Natural killer cell treated with Interleukin-12 subunit alpha and Interleukin-12 subunit beta and Interleukin-15 and Interleukin-18, amount 100 ng/mL, for 72 hours (primary cell): ENCODE measurements around the gene TTYH1. TPM values are rescaled to one million over a fixed set of nuclear protein-coding genes. Genes with fewer than 3 reads are reported as not detected.
"Not testable (repeated sequence)": the region's sequence is repeated elsewhere in the genome, so short reads cannot be mapped to it uniquely, and the experiment has no call there.

Experiments used
- ATAC-seq, 2 donors: fragments of 150-1000 bp; cut with Tn5 transposase in 1 of 2; sonication (Bioruptor Pico), chemical (Tn5 transposase) in 1 of 2; 2 replicates each; pipeline ENCODE4 v1.10.0; 2021
- DNase-seq: peaks from one replicate; pipeline ENCODE4 v3.0.0; 2022; ENCODE audit warnings: low spot score
- H3K27ac Mint-ChIP-seq, 2 donors: 1 replicate in 1 of 2; 2 replicates in 1 of 2; pipeline ENCODE4 v1.8.0; 2022; ENCODE audit warnings: mixed read lengths in 2 of 2, mild to moderate bottlenecking in 1 of 2, moderate library complexity in 1 of 2
- H3K27me3 Mint-ChIP-seq, 2 donors: 1 replicate in 1 of 2; 2 replicates in 1 of 2; pipeline ENCODE4 v1.8.0; 2022; ENCODE audit warnings: mixed read lengths in 2 of 2
- H3K36me3 Mint-ChIP-seq: one replicate; pipeline ENCODE4 v1.8.0; 2022; ENCODE audit warnings: mixed read lengths
- H3K4me1 Mint-ChIP-seq, 2 donors: 1 replicate in 1 of 2; 2 replicates in 1 of 2; pipeline ENCODE4 v1.8.0; 2022; ENCODE audit warnings: low read depth in 2 of 2, mixed read lengths in 2 of 2, mild to moderate bottlenecking in 1 of 2
- H3K4me3 Mint-ChIP-seq: one replicate; pipeline ENCODE4 v1.8.0; 2022; ENCODE audit warnings: mixed read lengths
- H3K9me3 Mint-ChIP-seq: 2 replicates; pipeline ENCODE4 v1.8.0; 2022; ENCODE audit warnings: mixed read lengths
- total RNA-seq, 2 donors: library from RNA; stranded (reverse); gene quantifications; one replicate each; pipeline ENCODE4 v1.2.3, GENCODE V29; 2022

Gene TTYH1
- total RNA-seq, 2 donors from 2014 or later, result 0.31 to 0.73 TPM

DNA sequence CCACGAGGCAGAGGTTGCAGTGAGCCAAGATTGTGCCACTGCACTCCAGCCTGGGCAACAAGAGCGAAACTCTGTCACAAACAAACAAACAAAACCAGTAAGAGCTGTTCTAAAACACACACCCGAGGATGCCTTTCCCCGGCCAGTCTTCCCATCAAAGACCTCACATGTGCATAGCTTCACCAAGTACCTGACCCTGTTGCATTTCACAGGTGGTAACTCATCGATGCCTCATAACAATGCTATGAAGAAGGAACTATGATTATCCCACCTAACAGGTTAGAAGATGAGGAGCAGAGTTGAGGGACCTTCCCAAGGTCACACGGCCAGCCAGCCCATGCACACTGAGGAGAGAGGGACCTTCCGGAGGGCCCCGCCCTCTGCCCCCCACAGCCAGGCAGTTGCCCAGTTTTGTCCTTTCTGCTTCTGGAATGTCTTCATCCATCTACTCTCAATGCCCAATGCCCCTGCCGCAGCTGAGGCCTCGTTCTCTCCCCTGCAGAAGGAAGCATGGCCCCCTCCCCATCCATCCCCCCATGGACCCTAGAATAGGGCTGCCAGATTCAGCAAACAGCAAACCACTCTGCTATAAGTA, 17.0 kb downstream of the TTYH1 start:
- no peak overlapping the region for H3K4me3 Mint-ChIP-seq

DNA sequence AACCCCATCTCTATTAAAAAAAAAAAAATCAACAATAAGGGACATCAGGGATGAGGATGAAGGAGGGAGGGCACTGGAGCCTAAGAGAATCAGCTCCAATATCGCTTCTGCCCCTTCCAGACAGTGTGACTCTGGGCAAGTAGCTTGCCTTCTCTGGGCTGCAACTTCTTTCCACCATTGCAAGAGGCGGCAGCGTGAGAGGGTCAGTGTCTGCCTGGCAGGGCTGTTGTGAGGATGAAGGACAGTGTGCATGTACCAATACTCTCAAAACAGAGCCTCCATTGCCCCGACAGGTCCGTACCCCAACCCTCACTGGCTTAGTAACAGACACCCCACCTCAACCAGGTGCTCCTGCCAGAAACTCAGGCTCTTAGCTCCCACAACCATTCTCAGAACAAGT, 18.4 kb downstream of the TTYH1 start:
- H3K36me3 Mint-ChIP-seq, result no peaks in the 10 kb centered on the region
- no peak for DNase-seq

More for the DNA sequence above, 17.0 kb downstream of the TTYH1 start:
- peaks cover 0 to 11% of the 10 kb centered on the region in 2 donors for H3K27me3 Mint-ChIP-seq
- no peaks in the 10 kb centered on the region for H3K36me3 Mint-ChIP-seq
- DNase-seq (no peak), ATAC-seq (no peak)
- H3K27ac Mint-ChIP-seq, result no peak overlapping the region
- no peaks in the 10 kb centered on the region for H3K9me3 Mint-ChIP-seq
- H3K4me1 Mint-ChIP-seq, result peaks cover 13% of the 10 kb centered on the region in 2 donors

DNA sequence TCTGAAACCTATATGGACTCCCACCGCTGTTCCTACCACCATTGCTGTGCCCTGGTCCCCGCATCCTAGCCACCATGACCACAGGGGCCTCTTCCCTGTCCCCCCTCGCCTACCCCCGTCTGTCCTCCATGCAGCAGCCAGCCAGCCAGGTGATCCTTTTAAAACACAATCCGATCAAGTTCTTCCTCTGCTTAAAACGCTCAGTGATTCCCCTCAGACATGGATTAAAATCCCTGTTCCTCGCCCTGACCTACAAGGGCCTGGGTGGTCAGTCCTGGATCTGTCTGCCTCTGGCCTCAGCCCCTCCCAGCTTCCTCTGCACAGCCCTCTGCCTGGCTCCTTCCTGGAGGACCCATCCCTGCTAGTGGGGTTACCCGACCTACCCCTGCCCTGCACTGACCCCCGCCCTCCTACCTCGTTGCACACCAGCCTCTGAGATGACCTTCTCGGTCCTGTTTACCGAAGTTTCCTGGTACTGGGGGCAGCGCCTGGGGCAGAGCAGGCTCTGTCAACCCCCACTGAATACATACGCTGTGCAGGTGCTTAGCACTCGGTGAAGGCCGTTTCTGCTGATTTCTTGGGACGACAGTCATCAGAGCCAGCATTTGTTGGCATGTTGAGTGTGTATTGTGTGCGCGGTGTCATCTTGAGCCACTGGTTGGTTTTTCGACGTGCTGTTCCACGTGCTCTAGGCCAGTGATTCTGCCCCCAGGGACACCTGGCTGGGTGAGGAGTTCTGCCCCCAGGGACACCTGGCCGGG, 19.0 kb downstream of the TTYH1 start:
- Mint-ChIP-seq H3K27me3 (peaks cover 0 to 6% of the 10 kb centered on the region in 2 donors), H3K27ac (no peak overlapping the region), H3K4me1 (peaks cover 13% of the 10 kb centered on the region in 2 donors), H3K36me3 (no peaks in the 10 kb centered on the region), H3K4me3 (no peak overlapping the region), H3K9me3 (no peaks in the 10 kb centered on the region)
- no peak for ATAC-seq
- no peak for DNase-seq

More for the DNA sequence above, 18.4 kb downstream of the TTYH1 start:
- ATAC-seq, result no peak
- H3K27me3 Mint-ChIP-seq, result peaks cover 0 to 11% of the 10 kb centered on the region in 2 donors
- no peak overlapping the region for H3K27ac Mint-ChIP-seq
- no peaks in the 10 kb centered on the region for H3K9me3 Mint-ChIP-seq
- peaks cover 13% of the 10 kb centered on the region in 2 donors for H3K4me1 Mint-ChIP-seq
- no peak overlapping the region for H3K4me3 Mint-ChIP-seq

DNA sequence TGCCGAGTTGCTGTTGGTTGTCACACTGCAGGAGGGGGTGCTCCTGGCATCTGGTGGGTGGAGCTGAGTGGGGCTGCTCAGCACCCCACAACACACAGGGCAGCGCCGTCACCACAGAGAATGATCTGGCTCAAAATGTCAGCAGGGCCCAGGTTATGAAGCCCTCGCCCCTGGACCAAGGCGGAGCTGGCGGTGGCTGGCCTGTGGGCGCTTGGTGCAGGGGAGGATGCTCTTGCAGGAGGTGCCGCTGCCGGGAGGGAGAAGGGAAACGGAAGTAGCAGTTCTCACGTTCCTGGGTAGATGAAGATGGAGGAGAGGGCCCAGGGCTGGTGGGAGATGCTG, 19.6 kb downstream of the TTYH1 start:
- H3K36me3 Mint-ChIP-seq, result no peaks in the 10 kb centered on the region
- DNase-seq (no peak), ATAC-seq (peak in 1 of 2 donors; percentile 2)
- H3K27me3 Mint-ChIP-seq, result peaks cover 0 to 5% of the 10 kb centered on the region in 2 donors
- no peaks in the 10 kb centered on the region for H3K9me3 Mint-ChIP-seq
- H3K4me3 Mint-ChIP-seq, result no peak overlapping the region
- peaks cover 13% of the 10 kb centered on the region in 2 donors for H3K4me1 Mint-ChIP-seq
- no peak overlapping the region for H3K27ac Mint-ChIP-seq

DNA sequence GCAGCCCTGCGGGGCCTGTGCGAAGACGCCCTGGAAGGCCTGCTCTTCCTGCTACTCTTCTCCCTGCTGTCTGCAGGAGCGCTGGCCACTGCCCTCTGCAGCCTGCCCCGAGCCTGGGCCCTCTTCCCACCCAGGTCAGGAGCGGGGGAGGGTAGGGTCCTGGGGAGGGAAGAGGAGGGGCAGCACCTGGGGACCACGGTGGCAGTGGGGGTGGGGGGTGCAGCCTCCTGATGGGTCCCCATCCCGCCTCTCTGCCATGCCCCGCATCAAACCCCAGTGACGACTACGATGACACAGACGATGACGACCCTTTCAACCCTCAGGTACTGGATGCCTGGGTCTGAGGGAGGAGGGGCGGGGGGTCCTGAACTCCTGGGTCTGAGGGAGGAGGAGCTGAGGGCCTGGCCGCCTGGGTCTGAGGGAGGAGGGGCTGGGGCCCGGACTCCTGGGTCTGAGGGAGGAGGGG, 20.3 kb downstream of the TTYH1 start:
- Mint-ChIP-seq H3K9me3 (no peaks in the 10 kb centered on the region), H3K4me1 (peaks cover 13% of the 10 kb centered on the region in 2 donors), H3K27me3 (peaks cover 0 to 5% of the 10 kb centered on the region in 2 donors), H3K27ac (no peak overlapping the region), H3K36me3 (no peaks in the 10 kb centered on the region), H3K4me3 (no peak overlapping the region)
- ATAC-seq (no peak), DNase-seq (no peak)

DNA sequence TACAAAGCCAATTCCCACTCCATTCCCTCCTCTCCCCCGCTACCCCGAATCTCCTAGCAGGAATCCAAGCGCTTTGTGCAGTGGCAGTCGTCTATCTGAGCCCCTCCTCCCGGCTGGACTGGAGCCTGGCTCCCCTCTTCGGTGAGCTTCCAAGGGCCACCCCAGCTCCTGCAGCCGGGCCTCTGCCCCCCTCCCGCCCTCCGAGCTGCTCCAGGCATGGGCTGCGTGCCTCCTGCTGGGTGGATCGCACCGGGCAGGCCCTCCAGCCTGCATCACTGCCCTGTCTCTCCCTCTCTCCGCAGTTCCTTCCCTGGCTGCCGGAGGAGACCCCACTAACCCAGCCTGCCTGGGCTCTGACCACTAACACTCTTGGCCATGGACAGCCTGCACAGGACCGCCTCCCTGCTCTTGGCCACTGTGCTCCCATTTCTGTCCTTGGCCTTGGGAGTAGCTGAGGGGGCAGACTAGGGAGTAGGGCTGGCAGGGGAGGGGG, 20.8 kb downstream of the TTYH1 start:
- Mint-ChIP-seq H3K27ac (no peak overlapping the region), H3K9me3 (no peaks in the 10 kb centered on the region), H3K27me3 (peaks cover 0 to 4% of the 10 kb centered on the region in 2 donors), H3K4me1 (peaks cover 11% of the 10 kb centered on the region in 2 donors), H3K36me3 (no peaks in the 10 kb centered on the region), H3K4me3 (no peak overlapping the region)
- DNase-seq (no peak), ATAC-seq (no peak)

DNA sequence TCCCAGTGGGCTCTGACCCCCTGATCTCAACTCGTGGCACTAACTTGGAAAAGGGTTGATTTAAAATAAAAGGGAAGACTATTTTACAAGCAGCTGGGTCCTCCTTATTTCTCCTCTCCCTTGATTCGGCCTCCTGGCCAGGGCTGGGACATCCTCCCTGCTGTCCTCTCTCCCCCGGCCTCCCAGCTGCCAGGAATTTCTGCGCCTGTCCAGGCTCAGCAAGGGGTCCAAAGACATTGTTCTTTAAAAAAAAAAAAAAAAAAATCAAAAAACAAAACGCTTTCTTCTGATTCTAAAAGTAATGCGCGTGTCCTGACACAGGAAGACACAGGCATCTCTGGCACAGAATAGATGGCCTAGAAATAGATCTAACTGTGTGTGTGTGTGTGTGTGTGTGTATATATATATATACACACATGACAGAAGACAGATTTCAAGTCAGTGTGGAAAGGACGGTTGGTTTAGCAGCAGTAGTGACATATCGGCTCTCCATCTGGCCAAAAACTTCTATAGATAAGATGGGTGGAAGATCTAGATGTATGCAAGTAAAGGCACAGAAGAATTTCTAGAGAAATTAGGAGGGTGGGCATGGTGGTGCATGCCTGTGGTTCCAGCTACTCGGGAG, 21.5 kb downstream of the TTYH1 start:
- DNase-seq (no peak), ATAC-seq (no peak)
- peaks cover under 1% of the 10 kb centered on the region for H3K36me3 Mint-ChIP-seq
- H3K27me3 Mint-ChIP-seq, result no peaks in the 10 kb centered on the region
- H3K27ac Mint-ChIP-seq, result no peak overlapping the region
- H3K4me1 Mint-ChIP-seq, result peaks cover 5 to 7% of the 10 kb centered on the region in 2 donors
- no peak overlapping the region for H3K4me3 Mint-ChIP-seq
- H3K9me3 Mint-ChIP-seq, result no peaks in the 10 kb centered on the region

DNA sequence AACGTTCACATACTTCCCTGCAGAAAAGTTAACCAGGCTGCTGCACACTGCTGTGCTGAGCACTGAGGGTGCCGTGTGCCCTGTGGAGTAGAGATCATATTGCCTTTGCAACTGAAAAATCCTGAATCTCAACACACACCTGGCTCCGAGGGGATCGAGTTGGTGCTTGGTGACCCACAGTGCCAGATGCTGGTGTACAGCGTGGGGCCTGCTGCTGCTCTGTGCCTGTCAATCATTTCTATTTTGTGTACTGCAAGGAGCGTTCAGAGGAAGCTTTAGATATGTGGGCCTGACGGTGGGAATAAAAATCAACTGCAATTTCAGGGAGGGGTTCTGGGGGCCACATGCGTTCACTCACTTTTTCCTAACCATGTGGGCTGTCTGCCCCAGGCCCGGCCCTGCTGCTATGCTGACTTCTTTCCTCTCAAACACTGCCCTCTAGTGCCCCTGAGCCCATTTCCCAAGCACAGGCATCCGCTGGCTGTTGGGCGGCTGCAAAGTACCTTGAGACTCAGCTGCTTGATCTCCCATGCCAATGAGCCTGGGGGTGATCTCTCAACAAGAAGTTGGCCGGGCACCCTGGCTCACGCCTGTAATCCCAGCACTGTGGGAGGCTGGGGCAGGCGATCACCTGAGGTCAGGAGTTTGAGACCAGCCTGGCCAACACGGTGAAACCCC, 24.0 kb downstream of the TTYH1 start:
- Mint-ChIP-seq H3K4me1 (peaks cover 5 to 10% of the 10 kb centered on the region in 2 donors), H3K36me3 (peaks cover 12% of the 10 kb centered on the region), H3K9me3 (no peaks in the 10 kb centered on the region), H3K27me3 (no peaks in the 10 kb centered on the region), H3K4me3 (no peak overlapping the region), H3K27ac (no peak overlapping the region)
- DNase-seq (no peak), ATAC-seq (peak in 1 of 2 donors; percentile 38)

DNA sequence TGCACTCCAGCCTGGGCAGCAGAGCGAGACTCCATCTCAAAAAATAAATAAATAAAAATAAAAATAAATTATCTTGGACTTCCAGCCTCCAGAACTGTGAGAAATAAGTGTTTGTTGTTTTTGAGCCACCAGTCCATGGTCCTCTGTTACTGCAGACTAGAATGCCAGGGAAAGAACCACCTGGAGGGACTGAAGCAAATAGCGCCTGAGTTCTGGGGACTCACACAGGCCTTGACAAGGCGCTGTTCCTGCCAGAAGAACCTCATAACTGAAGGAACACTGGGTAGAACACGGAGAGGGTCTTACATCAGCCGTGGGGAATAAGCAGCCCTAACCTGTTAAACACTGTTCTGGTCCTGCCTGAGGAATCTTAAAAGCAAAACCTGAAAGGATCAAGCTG, 25.4 kb downstream of the TTYH1 start:
- Mint-ChIP-seq H3K4me1 (peaks cover 0 to 5% of the 10 kb centered on the region in 2 donors), H3K27ac (no peak overlapping the region), H3K27me3 (no peaks in the 10 kb centered on the region)

DNA sequence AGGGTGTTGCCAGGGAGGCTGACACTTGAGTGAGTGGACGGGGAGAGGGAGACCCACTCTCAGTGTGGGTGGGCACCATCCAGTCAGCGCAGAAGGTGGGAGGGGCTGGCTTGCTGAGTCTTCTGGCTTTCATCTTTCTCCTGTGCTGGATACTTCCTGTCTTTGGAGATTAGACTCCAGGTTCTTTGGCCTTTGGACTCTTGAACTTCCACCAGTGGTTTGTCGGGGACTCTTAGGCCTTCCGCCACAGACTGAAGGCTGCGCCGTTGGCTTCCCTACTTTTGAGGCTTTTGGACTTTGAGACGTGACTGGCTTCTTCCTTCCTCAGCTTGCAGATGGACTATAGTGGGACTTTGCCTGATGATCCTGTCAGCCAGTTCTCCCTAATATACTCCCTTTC, 29.5 kb downstream of the TTYH1 start:
- DNase-seq (peak; percentile 0), ATAC-seq (no peak)
- Mint-ChIP-seq H3K4me1 (peaks cover 21 to 26% of the 10 kb centered on the region in 2 donors), H3K9me3 (no peaks in the 10 kb centered on the region), H3K27me3 (no peaks in the 10 kb centered on the region), H3K36me3 (peaks cover 17% of the 10 kb centered on the region), H3K27ac (no peak overlapping the region), H3K4me3 (no peak overlapping the region)

More for the DNA sequence above, 25.4 kb downstream of the TTYH1 start:
- ATAC-seq (no peak), DNase-seq (no peak)
- H3K36me3 Mint-ChIP-seq, result peaks cover 12% of the 10 kb centered on the region
- no peaks in the 10 kb centered on the region for H3K9me3 Mint-ChIP-seq
- H3K4me3 Mint-ChIP-seq, result no peak overlapping the region

DNA sequence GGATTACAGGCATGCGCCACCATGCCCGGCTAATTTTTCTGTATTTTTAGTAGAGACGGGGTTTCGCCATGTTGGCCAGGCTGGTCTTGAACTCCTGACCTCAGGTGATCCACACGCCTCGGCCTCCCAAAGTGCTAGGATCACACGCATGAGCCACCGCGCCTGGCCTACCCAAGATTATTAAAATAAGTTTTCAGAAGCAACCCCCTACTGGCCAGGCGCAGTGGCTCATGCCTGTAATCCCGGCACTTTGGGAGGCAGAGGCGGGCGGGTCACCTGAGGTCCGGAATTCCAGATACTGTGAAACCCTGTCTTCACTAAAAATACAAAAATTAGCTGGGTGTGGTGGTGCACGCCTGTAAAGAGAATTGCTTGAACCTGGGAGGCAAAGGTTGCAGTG, 31.1 kb downstream of the TTYH1 start:
- H3K9me3 Mint-ChIP-seq, DNase-seq, H3K27ac Mint-ChIP-seq, H3K27me3 Mint-ChIP-seq, H3K4me3 Mint-ChIP-seq, ATAC-seq: not testable (repeated sequence)
- peaks cover 33% of the 10 kb centered on the region for H3K36me3 Mint-ChIP-seq
- H3K4me1 Mint-ChIP-seq, result peaks cover 37 to 42% of the 10 kb centered on the region in 2 donors

DNA sequence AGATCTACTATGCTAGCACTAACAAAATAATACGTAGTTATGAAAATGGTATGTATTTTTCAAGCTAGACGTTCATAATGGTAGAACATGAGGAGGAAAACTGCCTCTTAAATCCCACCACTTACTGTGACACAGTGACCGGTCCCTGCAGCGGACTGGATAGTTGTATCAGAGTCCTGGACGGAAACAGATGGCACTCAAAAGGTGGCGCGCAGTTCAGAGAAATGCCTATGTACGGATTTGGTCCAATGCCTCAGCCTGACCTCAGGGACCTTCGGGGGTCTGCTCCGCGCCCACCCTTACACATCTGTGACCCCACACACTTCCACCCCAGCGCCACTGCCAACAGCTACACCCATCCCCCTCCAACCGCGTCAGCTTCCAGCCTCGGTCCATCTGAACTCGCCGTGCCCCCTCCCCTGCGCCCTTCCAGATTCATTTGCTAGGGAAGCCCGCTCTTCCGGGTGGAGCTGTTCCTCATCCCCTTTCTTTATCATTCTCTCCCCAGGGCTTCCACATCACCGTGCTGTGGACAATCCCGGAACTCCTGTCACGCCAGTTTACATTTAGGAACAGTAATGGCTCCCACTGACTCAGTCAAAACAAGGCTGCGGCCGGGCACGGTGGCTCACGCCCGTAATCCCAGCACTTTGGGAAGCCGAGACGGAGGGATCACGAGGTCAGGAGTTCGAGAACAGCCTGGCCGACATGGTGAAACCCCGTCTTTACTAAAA, 32.9 kb downstream of the TTYH1 start:
- H3K27me3 Mint-ChIP-seq, result no peaks in the 10 kb centered on the region
- H3K4me1 Mint-ChIP-seq, result peaks cover 46 to 50% of the 10 kb centered on the region in 2 donors
- peak overlapping the region; percentile 100 for H3K4me3 Mint-ChIP-seq
- H3K27ac Mint-ChIP-seq, result peak overlapping the region; percentile 96 to 97
- H3K36me3 Mint-ChIP-seq, result peaks cover 28% of the 10 kb centered on the region
- ATAC-seq (peak; percentile 3 to 14), DNase-seq (peak; percentile 68)
- no peaks in the 10 kb centered on the region for H3K9me3 Mint-ChIP-seq
